ENCODE results near the gene IQGAP2.
"Not testable (repeated sequence)": the region's sequence is repeated elsewhere in the genome, so short reads cannot be mapped to it uniquely, and the experiment has no call there.

The IQGAP2 gene

DNA sequence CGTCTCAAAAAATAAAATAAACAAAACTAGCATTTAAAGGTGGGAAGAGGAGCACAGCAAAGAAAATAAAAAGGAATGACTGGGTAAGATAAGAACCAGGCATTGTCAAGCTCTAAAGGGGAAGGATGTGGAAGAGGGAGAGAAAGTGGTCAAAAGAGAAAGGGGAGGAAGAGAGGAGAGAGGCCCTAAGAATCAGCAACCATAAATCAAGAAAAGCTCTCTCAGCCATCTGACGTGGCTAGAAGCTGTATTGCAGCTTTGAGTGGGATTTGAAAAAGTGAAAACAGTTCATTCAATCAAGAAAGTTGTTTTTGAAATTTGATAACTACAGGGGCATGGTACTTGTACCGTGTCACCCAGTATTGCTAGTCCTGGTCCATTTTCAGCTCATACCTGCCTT, 267.4 kb downstream of the IQGAP2 start:
- DNase-seq, result no peak

DNA sequence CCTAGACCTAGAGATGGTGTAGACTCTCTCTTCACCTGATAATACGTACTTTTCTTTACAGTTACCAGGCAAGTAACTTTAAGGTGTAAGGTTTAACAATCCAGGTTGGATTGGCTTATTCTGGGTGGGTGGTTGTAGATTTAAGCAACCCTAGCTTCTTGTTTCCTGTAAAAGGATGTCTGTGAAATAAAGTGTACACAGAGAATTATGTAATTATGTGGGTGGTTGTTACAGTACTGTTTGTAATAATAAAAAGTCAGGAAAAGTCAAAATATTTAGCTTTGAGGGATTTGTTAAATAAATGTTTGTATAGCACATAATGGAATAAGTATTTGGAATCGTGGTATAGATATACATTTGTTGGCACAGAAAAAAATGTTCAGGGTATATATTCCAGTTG, 269.2 kb downstream of the IQGAP2 start:
- no peak for DNase-seq

DNA sequence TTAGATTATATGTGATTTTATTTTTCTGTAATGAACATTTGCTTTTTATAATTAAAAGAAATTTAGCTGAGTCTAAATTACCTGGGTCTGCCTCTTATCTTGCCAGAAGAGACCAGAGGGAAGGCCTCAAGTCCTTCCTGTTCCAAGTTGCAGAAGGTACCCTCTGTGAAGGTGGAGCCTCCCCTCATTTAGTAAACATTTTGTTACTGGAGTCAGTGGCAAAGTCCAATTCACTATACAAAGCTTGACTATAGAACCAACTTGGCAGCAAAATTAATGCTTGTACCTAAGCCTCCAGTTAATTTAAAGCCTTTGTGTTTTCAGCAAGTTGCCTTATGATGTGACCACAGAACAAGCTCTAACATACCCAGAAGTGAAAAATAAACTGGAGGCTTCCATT, 270.0 kb downstream of the IQGAP2 start:
- no peak for DNase-seq

DNA sequence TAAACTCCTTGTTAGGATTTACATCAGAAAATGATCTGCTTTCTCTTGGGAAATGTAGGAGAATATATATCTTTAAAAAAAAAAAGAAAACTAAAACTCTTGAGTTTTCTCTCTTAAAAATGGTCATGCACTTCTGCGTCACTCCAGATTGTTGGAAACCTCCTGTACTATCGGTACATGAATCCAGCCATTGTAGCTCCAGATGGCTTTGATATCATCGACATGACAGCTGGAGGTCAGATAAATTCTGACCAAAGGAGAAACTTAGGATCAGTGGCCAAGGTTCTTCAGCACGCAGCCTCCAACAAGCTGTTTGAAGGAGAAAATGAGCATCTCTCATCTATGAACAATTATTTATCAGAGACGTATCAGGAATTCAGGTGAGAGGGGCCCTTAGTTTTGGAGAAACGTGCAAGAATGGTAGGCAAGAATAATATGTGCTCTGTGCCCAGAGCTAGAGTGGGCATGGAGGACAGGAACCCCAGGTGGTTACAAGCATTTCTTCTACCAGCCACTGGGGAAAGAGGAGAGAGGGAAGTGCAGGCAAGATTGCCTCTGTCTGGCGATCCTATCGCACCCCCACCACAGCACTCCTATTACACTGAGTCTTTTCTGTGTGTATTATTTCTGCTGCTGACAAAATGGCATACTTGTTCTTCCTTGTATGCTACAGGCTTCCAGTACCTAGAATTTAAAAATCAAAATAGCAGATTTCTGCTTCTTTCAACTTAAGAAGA, 271.4 kb downstream of the IQGAP2 start:
- DNase-seq, result no peak

DNA sequence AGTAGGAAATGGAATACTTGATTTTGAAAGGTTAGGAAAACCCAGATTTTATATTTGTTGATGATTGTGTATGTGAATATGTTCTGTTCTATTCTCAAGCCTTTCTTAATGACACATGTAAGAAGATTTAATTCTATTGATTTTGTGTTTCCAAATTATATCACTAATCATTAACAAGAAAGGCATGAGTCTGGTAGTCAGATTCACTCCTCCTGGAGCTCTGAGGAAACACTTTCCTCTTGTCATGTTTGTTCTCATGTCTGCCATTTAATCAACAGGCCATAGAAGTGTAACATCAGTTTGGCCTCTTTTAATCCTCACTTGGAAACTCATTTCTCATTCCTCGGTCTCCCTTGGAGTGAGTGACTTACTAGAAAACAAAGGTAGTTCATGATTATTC, 272.3 kb downstream of the IQGAP2 start:
- no peak for DNase-seq

DNA sequence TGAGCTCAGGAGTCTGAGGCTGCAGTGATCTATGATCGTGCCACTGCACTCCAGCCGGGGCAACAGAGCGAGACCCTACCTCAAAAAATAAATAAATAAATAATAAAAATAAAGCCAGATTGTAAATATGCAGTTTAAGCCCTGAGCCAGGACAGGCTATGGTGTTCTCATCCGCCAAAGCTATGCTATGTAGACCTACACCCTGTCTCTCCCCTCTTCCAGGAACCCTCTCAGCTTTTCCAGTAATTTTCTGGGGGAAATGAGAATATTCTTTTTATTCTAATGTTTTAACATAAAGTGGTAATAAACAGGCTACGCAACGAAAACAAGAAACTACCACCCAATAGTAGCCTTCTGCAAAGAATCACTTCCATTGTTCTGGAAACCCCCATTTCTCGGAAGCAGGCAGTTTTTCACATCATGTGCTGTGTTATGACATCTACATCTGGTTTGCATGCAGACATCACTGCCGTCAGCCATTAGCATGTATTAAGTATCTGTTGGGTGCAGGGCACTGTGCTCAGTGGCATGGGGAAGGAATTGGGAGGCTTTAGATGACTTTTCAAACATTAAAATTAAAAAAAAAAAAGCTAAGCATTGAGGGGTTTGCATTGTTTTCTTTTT, 274.9 kb downstream of the IQGAP2 start:
- DNase-seq, result no peak

DNA sequence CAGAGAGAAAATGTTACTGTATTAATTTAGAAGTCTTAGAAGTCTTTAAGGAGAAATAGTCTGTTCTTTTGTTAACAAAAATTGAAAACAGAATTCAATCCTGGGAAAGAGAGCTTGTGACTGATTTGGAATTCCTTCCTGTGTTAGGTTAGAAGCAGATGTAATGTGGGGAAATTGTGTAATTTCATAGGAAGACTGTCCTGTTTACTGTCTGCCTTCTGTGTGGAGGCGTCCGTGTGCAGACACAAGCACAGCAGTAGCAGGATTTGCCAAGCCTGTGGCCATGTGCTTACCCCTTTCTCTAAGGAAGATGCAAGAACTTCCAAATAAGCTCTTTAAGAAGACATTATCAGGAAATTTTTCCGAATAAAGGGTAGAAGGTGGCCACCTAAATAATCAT, 276.1 kb downstream of the IQGAP2 start:
- no peak for DNase-seq

DNA sequence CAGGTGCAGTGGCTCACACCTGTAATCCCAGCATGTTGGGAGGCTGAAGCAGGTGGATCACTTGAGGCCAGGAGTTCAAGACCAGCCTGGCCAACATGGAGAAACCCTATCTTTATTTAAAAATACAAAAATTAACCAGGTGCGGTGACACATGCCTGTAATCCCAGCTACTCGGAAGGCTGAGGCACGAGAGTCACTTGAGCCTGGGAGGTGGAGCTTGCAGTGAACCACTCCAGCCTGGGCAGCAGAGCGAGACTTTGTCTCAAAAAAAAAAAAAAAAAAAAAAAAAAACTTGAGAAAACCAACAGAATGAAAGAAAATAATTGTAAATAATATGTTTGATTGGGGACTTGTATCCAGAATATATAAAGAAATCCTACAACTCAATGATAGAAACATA, 277.7 kb downstream of the IQGAP2 start:
- DNase-seq, result not testable (repeated sequence)

DNA sequence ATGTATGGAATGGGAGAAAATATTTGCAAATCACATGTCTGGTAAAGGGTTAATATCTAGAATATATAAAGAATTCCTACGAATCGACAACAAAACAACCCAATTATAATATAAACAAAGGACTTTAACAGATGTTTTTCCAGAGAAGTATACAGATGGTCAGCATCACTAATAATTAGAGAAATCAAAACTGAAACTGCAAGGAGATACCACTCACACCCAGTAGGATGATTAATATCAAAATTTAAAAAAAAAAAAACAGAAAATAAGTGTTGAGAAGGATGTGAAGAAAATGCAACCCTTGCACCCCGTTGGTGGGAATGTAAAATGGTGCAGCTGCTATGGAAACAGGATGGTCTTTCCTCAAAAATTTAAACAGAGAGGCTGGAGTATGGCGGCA, 278.2 kb downstream of the IQGAP2 start:
- no peak for DNase-seq

DNA sequence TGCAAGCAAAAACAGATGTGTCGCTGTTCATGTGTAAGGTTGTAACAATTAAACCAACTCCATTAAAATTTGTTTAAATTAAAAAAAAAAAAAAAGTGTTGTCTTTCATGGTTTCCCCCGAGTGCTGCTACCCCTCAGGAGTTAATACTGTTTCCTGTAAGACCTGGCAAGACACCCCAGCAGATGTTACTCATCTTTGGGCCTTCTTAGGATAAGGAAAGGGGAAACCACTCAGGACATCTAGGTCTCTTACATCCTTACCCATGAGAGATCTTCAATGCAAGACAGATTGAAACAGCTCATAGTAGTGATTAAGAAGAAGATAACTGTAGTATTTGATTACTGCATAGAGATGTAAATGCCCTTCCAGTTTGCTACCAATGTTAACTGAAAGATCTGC, 279.3 kb downstream of the IQGAP2 start:
- DNase-seq, result no peak

DNA sequence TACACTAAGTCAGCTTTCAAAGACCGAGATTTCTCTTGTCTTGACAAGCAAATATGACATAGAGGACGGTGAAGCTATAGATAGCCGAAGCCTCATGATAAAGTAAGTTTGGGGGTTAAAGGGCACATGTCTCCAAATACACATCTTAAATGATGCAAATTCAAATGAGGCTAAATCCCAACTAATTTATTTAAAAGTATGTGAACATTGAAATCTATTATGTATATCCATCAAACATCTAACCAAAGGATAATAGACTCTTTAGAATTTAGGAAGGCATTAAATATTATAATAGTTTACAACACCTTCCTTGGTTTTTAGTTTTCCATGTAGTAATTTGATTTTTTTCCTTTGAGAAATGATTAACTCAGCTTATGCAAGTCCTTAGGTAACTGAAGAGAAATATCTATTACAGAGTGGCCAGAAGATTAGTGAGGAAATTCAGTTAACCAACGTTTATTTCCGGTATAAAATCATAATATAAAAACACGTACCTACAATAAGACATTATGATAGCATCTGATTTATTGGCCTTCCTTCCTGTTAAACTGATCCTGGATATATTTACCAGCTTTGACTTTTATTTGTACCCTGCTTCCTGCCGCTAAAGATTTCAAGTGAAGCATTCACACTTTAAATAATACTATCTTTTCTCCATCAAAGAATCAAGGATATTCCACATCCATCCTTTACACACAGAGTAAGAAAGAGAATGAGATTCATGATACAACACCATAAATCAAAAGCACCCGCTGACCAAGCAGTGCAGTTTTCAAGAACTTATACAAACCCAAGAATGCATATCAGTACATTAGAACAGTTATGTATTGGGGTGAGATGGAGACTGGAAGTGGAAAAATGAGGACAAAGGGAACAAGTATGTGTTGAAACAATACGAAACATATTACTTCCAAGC, 281.0 kb downstream of the IQGAP2 start:
- DNase-seq, result no peak

DNA sequence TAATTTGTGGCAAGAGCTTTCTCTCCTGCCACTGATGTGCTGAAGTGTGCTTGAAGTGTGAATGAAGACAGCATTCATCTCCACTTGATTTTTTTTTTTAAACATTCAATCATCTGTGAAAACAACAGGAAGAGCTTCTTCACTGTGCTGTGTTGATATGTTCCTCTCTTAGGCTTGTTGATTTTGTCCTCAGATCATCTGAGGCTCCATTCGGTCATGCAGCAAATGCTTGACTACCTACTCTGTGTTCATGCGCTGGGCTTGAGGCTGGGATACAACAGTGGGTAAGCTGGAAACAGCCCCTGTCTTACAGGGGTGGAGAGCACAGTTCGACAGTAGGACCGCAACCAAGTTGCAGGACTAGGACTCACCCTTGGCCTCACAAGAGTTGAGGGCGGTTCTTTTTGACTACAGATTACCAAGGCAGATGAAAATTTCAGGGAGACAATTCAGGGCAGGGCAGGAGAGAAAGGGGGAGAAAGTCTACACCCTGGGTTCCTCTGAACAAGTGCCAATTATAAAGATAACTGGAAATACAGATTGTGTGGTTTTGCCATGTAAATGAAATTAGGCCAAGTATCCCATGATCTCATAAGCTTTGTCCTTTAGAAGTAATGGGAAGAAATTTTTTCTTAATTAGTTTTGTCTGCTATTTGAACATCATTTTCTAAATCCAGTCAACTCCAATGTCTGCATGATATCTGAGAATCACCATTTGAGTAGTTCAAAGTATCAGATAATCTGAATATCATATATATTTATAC, 281.9 kb downstream of the IQGAP2 start:
- DNase-seq, result no peak

DNA sequence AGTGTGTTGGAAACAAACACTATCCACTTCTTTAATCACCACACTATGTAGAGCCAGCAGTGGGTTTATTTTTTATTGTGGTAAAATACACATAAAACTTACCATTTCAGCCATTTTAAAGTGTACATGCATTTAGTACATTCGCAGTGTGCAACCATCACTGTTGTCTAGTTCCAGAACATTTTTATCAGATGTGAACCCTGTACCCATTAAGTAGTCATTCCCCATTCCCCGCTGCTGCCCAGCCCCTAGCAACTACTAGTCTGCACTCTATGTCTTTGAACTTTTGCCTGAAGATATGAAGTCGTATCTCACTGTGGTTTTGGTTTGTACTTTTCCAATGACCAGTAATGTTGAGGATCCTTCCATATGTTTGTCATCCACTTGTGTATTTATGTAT, 282.6 kb downstream of the IQGAP2 start:
- DNase-seq, result no peak

DNA sequence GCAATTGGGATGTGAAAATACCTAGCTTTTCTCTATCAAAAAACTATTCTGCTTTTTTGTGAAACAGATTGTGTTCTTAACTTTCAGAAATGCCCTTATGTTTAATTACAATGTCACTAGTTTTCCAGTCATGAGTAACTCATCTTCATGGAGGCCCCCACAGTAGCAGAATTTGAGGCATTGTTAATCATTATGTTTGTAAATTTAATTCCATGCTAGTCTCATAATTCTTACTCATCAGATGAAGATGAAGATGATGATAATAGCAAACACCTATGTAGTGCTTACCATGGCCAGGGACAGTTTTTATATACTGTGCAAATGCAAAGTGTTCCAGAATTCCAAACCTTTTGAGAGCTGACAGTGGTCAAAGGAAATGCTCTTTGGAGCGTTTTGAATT, 285.1 kb downstream of the IQGAP2 start:
- DNase-seq, result no peak

DNA sequence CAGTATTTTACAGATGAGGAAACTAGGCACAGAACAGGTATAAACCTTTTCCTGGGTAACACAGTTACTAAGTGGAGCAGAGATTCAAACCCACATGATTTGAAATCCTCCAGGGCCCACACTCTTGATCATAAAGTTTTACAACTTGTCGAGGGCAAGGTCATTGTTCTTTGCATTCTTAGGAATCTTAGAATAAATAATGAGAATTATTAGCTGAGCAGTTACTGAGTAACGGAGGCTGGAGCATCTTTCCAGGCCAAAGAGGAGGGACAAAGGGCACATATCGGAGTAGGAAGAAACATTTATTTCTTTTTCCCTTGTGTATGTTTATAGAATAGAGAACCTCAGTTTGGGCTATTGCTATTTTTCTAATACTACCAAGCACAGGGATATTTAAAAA, 285.8 kb downstream of the IQGAP2 start:
- no peak for DNase-seq

DNA sequence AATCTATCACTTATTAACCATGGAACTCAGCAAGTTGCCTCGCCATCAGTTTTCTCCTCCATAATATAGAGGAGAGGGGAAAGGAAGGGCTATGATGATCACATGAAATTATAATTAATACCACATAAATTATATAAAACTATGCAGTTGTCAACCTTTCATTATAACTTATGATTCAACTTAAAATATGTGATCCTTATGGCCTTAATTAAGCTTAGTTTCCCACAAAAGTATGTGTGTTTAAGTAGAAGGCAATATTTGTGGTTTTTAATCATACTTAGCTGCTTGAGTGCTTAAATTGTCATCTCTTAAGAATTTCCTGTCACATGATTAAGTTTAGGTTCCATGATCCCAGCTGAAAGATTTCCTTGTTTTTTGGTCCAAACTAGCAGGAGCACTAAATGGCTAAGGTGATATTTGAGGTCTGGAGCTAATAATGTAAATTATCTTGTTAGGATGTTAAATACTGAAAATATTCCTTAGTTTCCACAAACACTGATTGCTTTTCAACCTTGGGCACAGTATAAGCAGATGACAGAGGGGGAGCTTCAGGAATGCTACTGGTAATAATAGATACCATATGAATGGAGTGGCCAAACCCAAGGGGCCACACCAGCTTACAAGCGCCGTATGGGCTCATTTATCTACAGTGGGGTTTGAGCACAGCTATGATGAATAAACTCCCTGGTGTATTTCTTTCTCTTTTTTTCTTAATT, 286.4 kb downstream of the IQGAP2 start:
- no peak for DNase-seq

DNA sequence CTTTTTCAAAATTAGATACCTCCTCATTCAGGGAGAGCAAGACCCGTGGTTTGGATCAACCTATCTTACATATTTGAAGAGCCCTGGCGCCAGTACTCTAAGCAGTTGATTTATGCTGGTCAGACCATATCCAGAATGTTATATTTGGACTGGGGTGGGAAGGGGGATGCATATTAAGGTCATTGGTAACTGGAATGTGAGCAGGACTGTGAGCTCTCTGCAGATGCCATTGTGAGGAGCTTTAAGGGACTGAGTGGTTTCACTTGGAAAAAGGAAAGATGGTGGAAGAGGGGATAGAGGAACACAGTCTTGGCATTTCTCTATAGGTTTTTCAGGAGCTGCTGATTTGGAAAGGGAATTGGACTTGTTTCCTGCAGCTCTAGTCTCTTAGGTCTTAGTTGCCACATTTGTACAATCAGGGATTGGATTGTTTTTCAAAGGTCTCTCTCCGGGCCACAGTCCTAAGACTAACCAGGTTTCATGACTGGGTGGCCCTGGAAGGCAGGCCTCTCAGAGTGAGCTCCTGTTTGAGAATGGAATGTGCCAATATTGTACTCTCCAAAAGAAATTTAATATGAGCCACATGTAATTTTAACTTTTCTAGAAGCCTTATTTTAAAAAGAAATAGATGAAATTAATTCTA, 287.1 kb downstream of the IQGAP2 start:
- DNase-seq, result no peak

DNA sequence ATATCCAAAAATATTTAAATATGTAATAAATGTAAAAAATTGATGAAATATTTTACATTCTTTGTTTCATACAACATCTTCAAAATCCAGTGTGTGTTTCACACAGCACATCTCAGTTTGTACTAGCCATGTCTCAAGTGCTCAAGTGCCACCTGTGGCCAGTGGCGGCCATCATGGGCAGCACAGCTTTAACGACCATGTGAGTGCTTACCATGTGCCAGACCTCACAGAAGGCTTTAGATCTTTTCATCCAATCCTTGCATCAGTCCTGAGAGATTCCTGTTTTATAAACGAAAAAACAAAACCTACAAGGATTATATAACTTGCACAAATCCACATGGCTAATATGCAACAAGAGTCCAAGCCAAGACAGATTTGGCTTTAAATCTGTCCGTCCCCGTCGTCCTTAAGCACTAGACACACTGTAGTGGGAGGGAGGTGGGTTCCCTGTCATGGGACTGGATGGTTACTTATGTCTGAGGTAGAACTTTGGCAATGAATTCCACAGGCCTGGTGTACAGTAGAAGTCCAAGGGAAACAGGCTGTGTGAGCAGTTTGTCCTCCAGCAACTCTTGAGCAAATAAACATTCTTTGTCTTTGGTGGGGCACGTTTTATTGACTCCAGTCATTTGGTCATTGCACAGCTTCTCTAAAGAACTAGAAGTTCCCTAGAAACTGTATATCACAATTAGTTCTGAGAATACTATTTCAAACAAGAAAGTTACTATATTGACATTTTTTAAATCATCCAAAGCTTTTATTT, 287.8 kb downstream of the IQGAP2 start:
- DNase-seq, result no peak

DNA sequence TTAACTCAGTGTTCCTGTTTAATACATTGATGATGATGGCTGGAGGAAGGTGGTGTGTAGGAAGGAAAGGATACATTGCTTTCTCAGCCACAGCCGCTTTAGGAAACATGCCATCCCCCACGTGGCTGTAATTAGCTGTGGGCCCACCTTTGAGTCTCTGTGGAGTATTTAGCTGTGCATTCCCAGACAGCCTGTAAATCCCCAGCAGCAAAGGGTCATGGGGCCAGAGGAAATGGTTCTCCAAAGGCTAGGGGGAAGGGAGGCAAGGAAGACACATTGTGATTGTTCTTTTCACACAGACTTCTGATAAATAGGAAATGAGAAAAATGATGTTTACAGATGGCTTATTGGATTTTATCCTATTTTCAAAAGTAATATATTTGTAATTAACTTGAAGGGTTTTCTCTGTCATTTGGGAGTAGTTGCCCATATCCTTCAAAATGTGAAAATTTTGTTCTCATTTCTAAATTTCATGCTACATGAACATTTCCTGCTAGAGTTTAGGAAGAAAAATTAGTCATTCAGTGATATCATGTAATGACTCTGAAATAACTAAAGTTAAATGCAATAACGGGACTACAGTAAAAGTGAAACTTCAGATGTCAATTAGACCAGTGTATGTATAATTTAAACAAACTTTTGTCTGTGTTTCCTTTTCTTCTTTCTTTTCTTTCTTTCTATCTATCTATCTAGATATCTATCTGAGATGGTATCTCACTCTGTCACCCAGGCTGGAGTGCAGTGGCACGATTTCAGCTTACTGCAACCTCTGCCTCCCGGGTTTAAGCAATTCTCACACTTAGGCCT, 288.6 kb downstream of the IQGAP2 start:
- DNase-seq, result no peak

DNA sequence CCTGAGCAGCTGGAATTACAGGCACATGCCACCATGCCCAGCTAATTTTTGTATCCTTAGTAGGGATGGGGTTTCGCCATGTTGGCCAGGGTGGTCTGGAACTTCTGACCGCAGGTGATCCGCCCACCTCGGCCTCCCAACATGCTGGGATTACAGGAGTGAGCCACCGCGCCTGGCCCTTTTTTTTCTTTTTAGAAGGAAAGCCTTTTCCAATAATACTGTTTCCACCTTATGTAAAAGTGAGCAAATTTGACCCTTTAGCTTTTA, 289.1 kb downstream of the IQGAP2 start:
- no peak for DNase-seq

DNA sequence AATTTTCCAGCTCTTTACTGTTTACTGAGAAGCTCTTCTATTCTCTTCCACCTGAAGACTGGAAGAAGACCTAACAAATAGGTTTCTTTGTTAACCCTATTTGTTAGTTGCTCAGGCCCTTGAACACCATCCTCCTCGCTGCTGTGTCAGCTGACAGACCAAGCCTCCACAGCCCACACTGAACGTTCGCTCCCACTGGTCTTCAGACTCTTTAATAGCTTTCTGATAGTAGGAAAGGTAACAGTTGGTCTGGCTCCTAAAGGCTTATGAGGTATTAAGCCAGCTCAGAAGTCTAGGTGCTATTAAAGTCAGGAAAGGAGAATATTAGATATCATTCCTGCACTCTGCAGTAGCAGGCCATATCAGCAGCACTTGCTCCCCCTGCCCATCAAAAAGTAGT, 289.6 kb downstream of the IQGAP2 start:
- no peak for DNase-seq
